Keratinocyte (primary cell): Measurements from ENCODE around the gene MAGI2.

Source experiments
- EZH2 ChIP-seq: IDR thresholded peaks from one replicate; pipeline ENCODE4 v1.6.1; 2012; ENCODE audit warnings: inconsistent platforms, mild to moderate bottlenecking, low read length, moderate library complexity
- TF ChIP-seq, protein P1 (sequence below), 3 experiments: IDR thresholded peaks in 1 of 3; conservative IDR thresholded peaks in 1 of 3; optimal IDR thresholded peaks in 1 of 3; 2 replicates in 2 of 3; 3 replicates in 1 of 3; pipeline versions ENCODE3 to v1.5.1; 2011; ENCODE audit warnings: low read length in 3 of 3, mild to moderate bottlenecking in 3 of 3, moderate library complexity in 2 of 3, control low read depth in 1 of 3, inconsistent platforms in 1 of 3; ENCODE audit not compliant: insufficient read depth in 2 of 3; ENCODE audit errors: extremely low read depth in 1 of 3

GRCh38 chr7:79217468-79217867 lies 236.0 kb downstream of the MAGI2 start:
- TF ChIP-seq, protein P1, sequence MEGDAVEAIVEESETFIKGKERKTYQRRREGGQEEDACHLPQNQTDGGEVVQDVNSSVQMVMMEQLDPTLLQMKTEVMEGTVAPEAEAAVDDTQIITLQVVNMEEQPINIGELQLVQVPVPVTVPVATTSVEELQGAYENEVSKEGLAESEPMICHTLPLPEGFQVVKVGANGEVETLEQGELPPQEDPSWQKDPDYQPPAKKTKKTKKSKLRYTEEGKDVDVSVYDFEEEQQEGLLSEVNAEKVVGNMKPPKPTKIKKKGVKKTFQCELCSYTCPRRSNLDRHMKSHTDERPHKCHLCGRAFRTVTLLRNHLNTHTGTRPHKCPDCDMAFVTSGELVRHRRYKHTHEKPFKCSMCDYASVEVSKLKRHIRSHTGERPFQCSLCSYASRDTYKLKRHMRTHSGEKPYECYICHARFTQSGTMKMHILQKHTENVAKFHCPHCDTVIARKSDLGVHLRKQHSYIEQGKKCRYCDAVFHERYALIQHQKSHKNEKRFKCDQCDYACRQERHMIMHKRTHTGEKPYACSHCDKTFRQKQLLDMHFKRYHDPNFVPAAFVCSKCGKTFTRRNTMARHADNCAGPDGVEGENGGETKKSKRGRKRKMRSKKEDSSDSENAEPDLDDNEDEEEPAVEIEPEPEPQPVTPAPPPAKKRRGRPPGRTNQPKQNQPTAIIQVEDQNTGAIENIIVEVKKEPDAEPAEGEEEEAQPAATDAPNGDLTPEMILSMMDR (optimal IDR thresholded peaks at IDR 0.05 in 1 of 3, IDR thresholded peaks at IDR 0.05 in 1 of 3, conservative IDR thresholded peaks at IDR 0.05 in 1 of 3; ENCODE audit: extremely low read depth in 1 of 3, insufficient read depth in 2 of 3, low read length in 3 of 3), result no peak
- TF ChIP-seq EZH2, result no peak
